GM19043 (cell line): Measurements from ENCODE around the gene LZIC.

Experiments
- ATAC-seq: cut with Tn5 transposase; IDR thresholded peaks from one replicate; pipeline ENCODE4 v1.9.1; 2021; ENCODE audit warnings: low read depth; ENCODE audit not compliant: unreplicated experiment

LZIC gene

DNA sequence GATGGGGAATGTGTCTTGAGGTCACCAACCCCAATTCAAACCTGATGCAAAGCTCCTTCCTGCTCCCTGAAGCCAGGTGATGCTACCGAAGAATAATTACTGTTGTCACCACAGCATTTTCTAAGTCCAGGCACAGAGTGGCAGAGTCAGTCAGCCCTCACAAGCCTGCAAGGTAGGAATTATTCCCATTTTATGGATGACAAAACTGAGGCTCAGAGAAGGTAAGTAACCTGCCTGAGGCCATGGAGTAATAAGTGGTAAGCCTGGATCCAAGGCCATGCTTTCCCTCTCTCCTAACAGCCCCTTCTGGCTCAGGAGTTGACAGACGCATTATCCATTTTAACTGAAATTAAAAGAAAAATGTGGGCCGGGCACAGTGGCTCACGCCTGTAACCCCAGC, 56.1 kb downstream of the LZIC start:
- no peak for ATAC-seq

GRCh38 chr1:9886092-9886742, 57.0 kb downstream of the LZIC start:
- ATAC-seq = no peak

- no peak for ATAC-seq
Observed at GRCh38 chr1:9884805-9885204, 58.4 kb downstream of the LZIC start.

DNA sequence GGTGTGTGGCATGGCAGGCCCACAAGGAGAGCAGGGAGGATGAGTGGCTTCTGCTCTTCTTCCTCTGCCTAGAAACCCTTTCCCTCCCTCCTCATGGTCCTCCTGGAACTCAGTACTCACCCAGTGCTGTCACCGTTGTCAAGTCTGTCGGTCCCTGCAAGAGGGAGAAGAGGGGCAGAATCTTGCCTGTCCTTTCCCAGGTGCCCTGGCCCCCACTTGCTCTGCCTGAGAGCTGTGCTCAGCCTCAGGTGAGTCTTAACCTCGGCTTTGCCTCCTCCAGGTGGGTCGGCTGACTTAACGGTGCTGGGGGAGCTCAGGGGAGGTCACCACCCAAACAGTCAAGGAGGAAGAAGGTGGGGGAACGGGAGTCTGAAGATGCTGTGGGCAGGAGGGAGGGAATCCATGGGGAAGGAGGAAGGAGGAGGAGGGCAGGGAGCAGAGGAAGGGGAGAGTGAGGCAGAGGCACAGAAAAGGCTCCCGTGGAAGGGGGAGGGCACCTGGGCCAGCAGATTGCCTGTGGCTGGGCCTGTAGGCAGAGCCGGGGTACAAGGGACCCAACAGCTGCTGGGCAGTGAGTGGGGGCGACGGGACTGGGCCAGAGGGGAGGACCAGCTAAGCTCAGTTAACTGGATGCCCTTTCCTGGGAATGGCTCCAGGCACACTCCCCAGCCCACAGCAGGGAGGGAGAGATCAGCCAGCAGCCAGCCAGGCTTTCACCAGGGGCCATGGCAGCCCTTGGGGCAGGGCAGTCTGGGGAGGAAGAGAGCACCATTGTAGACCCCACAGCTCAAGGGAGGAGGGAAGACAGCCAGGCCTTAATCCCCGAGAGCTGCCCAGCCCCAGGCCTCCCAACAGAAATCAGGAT, 59.4 kb downstream of the LZIC start:
- no peak for ATAC-seq

DNA sequence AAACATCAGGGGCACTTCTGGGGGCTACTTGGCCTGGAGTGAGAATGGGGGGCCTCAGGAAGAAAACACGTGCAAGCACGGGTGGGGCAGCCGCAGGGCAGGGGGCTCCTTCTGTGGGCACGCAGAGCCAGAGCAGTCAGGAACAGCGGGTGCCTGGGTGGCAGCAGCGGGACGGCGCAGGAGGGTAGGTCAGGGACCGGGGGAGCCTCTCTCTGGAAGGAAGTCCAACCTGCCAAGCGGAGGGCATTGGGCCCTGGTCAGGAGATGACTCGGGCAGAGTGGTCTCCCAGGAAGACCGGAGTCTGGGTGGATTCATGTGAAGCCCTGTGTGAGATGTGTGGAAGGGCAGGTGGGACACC, 60.3 kb downstream of the LZIC start:
- no peak for ATAC-seq

GRCh38 chr1:9882296-9882944, 60.8 kb downstream of the LZIC start:
- ATAC-seq = no peak

GRCh38 chr1:9881838-9882249, 61.3 kb downstream of the LZIC start:
- no peak for ATAC-seq
